NCI-H524 (cell line): Measurements from ENCODE around the gene UTP25.
"Not testable (repeated sequence)": the region's sequence is repeated elsewhere in the genome, so short reads cannot be mapped to it uniquely, and the experiment has no call there.

Source experiments
- DNase-seq, 2 experiments: peaks; one replicate each; lab custom pipeline; 2025; lab: John Stamatoyannopoulos, UW

Gene UTP25

DNA sequence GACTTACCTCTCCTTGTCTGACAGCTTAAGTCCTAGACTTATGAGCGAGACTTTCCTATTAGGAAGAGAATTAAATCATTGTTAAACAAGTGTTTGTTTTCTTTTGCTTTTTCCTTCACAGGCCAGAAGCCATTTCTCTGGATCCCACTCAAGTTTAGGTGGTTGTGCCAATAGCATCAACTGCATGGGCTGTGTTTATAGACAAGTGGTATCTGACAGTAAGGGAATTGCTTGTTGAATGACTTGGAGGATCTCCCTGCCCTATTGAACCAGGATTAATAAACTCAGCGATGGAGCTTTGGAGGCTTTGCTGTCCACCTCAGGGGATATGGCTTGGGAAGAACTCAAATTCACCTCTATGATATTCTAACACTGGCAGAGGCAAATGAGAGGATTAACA, 43.7 kb downstream of the UTP25 start:
- DNase-seq = no peak

DNA sequence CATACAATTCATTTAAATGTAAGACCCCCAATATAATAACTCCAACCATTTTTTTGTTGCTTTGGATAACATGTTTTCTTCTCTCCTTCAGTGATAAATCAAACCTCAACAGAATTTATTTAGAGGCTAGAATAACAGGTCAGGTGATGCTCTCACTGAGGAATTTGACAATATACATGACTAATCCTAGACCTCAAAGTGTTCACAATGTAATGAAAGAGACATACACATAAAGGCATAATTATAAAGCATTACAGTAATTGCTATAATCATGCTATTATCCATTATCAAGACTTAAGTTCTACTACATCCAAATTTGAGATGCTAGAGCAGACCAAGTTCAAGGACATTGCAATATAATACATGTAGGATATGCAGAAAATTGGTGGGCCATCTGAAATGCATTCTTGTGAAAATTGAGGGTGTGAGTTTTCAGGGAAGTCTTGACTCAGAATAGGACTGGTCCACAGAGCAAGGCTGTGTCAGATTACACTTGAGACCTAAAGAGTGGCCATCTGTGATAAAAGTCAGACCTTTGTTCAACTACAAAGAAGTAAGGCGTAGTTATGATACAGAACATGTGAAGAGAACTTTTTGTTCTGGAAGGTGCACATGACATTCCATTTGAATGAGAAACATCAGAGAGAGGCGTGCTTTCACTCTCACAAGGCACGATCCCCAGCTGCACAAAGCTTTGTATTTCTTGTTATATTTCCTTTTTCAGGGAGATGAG, 45.5 kb downstream of the UTP25 start:
- DNase-seq = peak in 1 of 2 experiments; percentile 25

GRCh38 chr1:209875515-209875914, 47.7 kb downstream of the UTP25 start:
- DNase-seq = peak; percentile 27 to 68

- peak; percentile 73 to 91 for DNase-seq
These were observed 48.5 kb downstream of the UTP25 start for GRCh38 chr1:209876078-209876800.

DNA sequence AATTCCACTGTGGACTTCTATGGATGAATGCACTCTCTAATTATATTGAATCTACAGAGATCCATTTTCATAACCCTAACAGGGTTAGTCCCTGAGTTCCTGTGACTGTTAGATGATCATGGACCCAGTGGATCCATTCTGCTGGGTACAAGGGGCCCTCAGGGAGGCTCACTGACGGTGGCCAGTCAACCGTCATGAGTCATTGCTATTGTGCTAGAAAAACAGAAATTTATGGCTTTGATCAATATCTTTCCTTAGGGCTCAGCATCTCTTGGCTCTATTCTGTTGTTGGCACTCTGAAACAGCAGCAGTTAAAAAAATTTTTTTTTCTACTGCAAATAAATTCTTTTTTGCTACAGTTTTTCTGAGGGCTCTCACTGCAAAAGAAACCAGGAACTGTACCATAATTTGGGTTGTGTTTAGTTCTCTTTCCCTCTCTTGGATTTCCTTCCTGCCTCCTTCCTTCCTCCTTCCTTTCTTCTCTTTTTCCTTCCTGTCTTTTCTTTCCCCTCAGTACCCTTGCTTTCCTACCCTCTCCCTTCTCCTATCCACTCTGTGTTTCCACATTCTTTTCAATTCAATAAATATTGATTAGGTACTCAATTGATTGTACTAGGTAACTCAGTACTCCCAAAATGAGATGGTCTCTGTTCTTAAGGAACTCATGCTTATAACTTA, 49.5 kb downstream of the UTP25 start:
- no peak for DNase-seq

DNA sequence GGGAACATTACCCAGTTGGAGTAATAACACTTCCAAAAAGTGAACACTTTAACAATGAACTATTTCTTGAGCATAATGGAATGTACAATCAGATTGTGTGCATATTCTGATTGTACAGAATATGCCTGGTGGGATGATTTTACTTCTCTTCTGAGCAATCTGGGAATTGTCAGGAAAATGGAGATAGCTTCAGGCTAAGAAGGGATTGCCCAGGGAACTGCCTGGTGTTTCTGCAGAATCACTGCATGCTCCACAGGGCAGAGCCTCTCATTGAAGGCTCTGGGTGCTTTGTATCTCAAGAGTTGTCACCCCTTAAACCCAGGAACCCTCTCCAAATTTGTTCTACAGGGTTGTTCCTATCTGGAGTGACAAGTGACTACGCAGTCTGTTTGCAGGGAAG, 51.2 kb downstream of the UTP25 start:
- DNase-seq = no peak

GRCh38 chr1:209879539-209879938, 51.8 kb downstream of the UTP25 start:
- DNase-seq = no peak

DNA sequence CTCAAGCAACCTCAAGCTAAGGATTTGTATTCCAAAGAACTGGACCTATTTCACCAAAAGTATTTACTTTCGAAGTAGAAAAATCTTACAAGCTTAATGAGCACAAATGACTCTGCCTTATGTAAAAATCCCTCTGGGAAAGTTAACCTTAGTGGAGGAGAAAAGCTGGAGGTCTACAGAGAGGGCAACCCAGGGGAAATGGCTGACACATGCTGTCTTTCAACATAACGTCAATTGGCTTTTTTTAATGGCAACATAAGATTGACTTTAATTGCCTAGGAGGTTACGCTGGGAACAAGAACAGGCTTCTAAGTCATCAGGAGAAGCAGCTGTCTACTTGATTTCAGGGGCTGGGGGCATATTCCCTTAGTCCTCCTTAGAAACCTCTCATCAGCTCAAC, 52.3 kb downstream of the UTP25 start:
- DNase-seq = no peak

DNA sequence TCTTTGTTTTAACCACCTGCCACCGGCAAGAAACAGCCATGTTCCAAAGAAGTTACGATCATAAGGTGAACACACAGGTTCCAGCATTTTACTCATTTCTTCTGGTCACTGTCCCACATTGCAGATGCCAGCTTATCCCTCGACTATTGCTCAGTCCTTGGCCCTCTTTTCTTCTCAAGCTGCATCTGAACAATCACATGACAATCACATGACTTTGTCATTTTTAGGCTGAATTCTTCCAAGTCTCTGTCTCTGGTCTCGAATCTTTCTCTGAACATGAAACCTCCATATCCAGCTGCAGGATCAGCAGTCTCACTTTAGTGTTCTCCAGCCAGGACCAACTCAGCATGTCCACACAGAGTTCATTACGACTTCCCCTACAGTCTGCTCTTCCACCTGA, 53.8 kb downstream of the UTP25 start:
- no peak for DNase-seq

GRCh38 chr1:209882286-209882685, 54.5 kb downstream of the UTP25 start:
- no peak for DNase-seq

DNA sequence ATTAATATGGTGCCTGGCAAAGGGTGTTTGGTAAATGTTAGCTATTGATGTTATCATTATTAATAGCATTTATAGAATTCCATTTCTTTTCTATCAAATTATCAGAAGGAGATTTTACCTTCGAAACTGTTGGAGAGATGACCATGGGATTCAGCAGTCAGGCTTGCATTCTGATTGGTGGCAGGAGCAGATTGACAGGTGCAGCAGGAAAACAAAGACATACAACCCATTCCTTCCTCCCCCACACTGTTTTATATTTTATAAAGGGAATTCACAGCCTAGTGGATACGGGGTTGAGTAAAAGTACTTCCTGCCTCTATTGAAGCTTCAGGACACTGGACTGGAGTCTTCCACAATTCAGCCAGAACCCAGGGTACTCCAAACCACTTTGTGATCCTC, 55.2 kb downstream of the UTP25 start:
- no peak for DNase-seq

GRCh38 chr1:209883341-209883971, 55.7 kb downstream of the UTP25 start:
- no peak for DNase-seq

DNA sequence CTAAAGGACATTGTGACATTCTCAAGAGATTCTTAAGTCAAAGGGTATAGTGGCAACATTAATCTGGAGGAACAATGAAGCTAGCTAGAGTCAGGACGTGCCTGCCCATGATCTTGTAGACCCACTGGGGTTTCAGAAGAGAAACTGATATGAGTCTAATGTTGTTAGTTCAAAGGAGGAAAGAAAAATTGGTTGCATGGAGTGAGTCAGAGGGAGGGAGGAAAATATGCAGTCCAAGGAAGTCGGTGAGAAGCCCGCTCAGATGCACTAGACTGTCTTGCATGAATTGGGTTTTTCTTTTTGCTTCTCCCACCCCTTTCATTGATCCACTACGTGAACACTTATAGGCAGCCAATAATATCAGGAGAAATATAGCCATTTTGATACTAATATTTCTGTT, 56.5 kb downstream of the UTP25 start:
- DNase-seq = no peak

DNA sequence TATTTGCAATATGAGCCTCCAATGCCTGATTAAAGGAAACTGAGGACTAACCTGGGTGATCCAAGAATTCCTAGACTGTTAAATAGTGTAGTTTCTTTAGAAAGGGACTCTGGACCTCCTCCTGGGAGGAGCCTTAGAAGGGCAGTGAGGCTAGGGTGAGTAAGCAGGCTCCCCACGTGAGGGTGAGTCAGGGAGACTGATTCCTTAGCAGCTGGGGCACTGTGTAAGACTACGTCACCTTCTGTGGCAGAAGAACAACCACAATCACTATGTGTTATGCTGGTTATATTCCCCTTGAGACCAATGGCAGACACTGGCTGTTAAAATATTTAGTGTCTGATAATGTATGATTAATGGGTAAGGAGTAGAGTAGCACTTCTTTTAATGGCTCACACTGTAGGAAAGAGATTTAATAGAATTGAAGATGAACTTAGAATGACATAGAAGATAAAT, 56.9 kb downstream of the UTP25 start:
- no peak for DNase-seq

DNA sequence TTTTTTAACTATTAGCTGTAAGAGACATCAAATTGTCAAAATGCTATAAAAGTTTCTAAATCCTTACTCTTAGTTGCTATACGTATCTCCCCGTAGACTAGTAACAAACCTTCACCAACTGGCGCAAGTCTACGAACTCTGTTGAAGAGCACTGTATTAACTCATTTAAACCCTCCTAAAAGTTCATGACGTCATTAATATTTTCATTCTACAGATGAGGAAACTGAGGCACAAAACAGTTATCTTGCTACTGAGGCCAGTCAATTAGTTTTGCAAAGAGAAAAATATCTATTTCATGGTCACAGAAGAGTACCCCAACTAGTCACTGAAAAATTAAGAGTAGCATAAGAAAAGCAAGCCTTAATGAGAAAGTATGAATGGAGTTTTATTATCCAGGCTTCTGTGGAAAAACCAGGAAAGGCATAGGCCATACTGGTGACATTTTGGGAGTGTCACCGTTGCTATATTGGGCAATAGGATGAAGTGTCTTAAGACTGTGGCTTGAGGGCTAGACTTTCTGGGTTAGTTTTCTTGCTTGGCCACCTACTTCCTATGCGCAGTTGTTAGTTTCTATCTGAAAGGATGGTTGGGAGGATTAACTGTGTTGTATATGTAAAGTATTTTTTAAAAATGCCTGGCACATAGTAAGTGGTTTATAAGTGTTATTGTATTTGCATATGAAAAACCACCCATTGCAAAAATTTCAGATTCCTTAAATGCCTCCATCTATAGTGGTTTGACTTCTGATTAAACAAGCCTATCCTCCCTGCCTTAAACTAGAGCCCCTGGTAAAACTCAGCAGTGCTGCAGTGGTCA, 57.8 kb downstream of the UTP25 start:
- no peak for DNase-seq

DNA sequence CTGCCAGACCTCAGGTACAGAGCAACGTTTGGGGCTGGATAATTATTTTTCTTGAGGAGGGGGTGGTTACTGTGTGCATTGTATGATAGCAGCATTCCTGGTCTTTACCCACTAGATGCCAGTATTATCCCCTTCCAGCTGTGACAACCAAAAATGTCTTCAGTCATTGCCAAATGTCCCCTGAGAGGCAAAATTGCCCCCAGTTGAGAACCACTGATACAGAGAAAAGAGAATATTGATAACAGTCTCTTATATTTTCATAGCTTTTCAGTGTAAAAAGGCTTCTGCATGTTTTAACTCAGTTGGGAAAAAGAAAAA, 58.4 kb downstream of the UTP25 start:
- DNase-seq = peak in 1 of 2 experiments; percentile 10

DNA sequence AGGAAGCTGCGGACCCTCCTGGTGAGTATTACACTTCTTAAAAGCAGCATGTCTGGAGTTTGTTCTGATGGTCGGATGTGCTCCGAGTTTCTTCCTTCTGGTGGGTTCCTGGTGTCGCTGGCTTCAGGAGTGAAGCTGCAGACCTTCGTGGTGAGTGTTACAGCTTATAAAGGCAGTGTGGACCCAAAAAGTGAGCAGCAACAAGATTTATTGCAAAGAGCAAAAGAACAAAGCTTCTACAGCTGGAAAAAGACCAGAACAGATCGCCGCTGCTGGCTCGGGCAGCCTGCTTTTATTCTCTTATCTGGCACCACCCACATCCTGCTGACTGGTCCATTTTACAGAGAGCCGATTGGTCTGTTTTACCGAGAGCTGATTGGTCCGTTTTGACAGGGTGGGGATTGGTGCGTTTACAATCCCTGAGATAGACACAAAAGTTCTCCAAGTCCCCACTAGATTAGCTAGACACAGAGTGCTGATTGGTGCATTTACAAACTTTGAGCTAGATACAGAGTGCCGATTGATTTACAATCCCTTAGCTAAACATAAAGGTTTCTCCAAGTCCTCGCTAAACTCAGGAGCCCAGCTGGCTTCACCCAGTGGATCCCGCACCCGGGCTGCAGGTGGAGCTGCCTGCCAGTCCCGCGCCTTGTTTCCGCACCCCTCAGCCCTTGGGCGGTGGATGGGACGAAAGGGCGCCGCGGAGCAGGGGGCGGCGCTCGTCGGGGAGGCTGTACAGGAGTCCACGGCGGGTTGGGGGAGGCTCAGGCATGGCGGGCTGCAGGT, 60.7 kb downstream of the UTP25 start:
- DNase-seq = not testable (repeated sequence)

DNA sequence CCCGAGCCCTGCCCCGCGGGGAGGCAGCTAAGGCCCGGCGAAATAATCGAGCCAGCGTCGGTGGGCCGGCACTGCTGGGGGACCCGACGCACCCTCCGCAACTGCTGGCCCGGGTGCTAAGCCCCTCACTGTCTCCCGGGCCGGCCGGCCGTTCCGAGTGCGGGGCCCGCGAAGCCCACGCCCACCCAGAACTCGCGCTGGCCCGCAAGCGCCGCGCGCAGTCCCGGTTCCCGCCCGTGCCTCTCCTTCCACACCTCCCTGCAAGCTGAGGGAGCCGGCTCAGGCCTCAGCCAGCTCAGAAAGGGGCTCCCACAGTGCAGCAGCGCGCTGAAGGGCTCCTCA, 61.3 kb downstream of the UTP25 start:
- no peak for DNase-seq

- no peak for DNase-seq
These were observed 63.0 kb downstream of the UTP25 start for GRCh38 chr1:209890641-209891330.

GRCh38 chr1:209893751-209894150, 66.0 kb downstream of the UTP25 start:
- DNase-seq = no peak

DNA sequence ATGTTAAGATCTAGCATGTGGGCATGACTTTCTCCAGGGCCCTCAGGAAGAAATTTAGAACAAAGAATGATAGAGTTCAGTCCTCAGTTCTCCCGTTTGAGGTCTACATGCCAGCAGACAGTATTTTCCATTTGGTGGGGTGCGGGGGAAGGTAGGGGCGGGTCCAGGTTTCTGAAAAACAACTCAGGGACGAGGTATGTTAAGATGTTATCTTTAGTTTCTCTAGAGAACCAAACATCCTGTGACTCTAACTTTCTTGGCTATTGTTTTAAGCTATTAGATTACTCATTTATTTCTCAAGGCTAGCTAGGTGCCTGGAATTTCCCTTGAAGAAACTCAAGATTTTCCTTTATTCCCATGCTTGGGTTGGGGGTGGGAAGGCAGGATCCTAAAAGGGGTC, 67.9 kb downstream of the UTP25 start:
- DNase-seq = no peak
